ENCODE measurements around the gene NF1. TPM values are rescaled to one million over a fixed set of nuclear protein-coding genes. Genes with fewer than 3 reads are reported as not detected.

Gene NF1
- total RNA-seq, 1 experiment from 2014 or later, result 35.4 TPM

DNA sequence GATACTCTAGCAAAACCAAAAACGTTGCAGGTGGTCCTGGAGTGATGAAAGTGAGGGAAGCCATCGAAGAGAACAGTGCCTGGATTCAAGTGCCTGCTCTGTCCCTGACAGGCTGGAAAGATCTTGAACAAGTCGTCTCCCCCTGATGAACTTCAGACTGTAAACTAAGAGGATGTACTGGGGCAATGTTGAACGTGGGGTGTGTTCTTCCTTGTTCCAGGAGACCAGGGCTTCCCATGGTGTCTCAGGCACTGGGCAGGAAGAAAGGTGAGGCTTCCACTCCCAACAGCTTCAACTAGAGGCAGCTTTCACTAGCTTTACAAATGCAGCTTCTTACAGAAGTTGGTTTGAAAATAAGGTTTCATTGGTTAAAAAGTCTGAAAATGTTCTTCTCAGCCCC is 21.4 kb upstream of the NF1 start:
- no peaks in the 10 kb centered on the region for H3K9me3 Mint-ChIP-seq
- H3K4me1 Mint-ChIP-seq, result peaks cover 44% of the 10 kb centered on the region
- H3K36me3 Mint-ChIP-seq, result no peaks in the 10 kb centered on the region
- ATAC-seq, result no peak
- H3K27me3 Mint-ChIP-seq (ENCODE audit: low read depth), result no peaks in the 10 kb centered on the region; the same call in 1 of the 2 replicates
- CTCF ChIA-PET, result interaction anchor here (3.5 kb wide), 1 partner anchor 12 kb away, joined by 13 read pairs; no protein-coding TSS in a partner anchor
- no peak for DNase-seq (ENCODE audit: low spot score)
- H3K27ac Mint-ChIP-seq, result no peak overlapping the region
- no peak overlapping the region for H3K4me3 Mint-ChIP-seq
- TF ChIP-seq, protein P1, sequence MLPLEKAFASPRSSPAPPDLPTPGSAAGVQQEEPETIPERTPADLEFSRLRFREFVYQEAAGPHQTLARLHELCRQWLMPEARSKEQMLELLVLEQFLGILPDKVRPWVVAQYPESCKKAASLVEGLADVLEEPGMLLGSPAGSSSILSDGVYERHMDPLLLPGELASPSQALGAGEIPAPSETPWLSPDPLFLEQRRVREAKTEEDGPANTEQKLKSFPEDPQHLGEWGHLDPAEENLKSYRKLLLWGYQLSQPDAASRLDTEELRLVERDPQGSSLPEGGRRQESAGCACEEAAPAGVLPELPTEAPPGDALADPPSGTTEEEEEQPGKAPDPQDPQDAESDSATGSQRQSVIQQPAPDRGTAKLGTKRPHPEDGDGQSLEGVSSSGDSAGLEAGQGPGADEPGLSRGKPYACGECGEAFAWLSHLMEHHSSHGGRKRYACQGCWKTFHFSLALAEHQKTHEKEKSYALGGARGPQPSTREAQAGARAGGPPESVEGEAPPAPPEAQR (CRISPR knock-in tag; IDR thresholded peaks at IDR 0.05), result no peak
- TF ChIP-seq NR2C2 (CRISPR knock-in tag; IDR thresholded peaks at IDR 0.05), result no peak
- TF ChIP-seq, protein P2, sequence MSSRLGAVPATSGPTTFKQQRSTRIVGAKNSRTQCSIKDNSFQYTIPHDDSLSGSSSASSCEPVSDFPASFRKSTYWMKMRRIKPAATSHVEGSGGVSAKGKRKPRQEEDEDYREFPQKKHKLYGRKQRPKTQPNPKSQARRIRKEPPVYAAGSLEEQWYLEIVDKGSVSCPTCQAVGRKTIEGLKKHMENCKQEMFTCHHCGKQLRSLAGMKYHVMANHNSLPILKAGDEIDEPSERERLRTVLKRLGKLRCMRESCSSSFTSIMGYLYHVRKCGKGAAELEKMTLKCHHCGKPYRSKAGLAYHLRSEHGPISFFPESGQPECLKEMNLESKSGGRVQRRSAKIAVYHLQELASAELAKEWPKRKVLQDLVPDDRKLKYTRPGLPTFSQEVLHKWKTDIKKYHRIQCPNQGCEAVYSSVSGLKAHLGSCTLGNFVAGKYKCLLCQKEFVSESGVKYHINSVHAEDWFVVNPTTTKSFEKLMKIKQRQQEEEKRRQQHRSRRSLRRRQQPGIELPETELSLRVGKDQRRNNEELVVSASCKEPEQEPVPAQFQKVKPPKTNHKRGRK (CRISPR knock-in tag; IDR thresholded peaks at IDR 0.05; ENCODE audit: borderline replicate concordance), result no peak
- TF ChIP-seq, protein P3, sequence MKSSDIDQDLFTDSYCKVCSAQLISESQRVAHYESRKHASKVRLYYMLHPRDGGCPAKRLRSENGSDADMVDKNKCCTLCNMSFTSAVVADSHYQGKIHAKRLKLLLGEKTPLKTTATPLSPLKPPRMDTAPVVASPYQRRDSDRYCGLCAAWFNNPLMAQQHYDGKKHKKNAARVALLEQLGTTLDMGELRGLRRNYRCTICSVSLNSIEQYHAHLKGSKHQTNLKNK (CRISPR knock-in tag; IDR thresholded peaks at IDR 0.05), result no peak
- no peak for TF ChIP-seq ZNF423 (CRISPR knock-in tag; IDR thresholded peaks at IDR 0.05)
- TF ChIP-seq, protein P4, sequence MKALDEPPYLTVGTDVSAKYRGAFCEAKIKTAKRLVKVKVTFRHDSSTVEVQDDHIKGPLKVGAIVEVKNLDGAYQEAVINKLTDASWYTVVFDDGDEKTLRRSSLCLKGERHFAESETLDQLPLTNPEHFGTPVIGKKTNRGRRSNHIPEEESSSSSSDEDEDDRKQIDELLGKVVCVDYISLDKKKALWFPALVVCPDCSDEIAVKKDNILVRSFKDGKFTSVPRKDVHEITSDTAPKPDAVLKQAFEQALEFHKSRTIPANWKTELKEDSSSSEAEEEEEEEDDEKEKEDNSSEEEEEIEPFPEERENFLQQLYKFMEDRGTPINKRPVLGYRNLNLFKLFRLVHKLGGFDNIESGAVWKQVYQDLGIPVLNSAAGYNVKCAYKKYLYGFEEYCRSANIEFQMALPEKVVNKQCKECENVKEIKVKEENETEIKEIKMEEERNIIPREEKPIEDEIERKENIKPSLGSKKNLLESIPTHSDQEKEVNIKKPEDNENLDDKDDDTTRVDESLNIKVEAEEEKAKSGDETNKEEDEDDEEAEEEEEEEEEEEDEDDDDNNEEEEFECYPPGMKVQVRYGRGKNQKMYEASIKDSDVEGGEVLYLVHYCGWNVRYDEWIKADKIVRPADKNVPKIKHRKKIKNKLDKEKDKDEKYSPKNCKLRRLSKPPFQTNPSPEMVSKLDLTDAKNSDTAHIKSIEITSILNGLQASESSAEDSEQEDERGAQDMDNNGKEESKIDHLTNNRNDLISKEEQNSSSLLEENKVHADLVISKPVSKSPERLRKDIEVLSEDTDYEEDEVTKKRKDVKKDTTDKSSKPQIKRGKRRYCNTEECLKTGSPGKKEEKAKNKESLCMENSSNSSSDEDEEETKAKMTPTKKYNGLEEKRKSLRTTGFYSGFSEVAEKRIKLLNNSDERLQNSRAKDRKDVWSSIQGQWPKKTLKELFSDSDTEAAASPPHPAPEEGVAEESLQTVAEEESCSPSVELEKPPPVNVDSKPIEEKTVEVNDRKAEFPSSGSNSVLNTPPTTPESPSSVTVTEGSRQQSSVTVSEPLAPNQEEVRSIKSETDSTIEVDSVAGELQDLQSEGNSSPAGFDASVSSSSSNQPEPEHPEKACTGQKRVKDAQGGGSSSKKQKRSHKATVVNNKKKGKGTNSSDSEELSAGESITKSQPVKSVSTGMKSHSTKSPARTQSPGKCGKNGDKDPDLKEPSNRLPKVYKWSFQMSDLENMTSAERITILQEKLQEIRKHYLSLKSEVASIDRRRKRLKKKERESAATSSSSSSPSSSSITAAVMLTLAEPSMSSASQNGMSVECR (CRISPR knock-in tag; IDR thresholded peaks at IDR 0.05; ENCODE audit: borderline replicate concordance), result no peak
- no peak for TF ChIP-seq ZNF317 (CRISPR knock-in tag; IDR thresholded peaks at IDR 0.05; ENCODE audit: borderline replicate concordance, low read depth)
- TF ChIP-seq EMX1 (CRISPR knock-in tag; IDR thresholded peaks at IDR 0.05), result no peak
- TF ChIP-seq, protein P5, sequence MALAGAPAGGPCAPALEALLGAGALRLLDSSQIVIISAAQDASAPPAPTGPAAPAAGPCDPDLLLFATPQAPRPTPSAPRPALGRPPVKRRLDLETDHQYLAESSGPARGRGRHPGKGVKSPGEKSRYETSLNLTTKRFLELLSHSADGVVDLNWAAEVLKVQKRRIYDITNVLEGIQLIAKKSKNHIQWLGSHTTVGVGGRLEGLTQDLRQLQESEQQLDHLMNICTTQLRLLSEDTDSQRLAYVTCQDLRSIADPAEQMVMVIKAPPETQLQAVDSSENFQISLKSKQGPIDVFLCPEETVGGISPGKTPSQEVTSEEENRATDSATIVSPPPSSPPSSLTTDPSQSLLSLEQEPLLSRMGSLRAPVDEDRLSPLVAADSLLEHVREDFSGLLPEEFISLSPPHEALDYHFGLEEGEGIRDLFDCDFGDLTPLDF (CRISPR knock-in tag; IDR thresholded peaks at IDR 0.05), result no peak
- TF ChIP-seq JUN (CRISPR knock-in tag; IDR thresholded peaks at IDR 0.05), result no peak
- no peak for TF ChIP-seq SMAD4 (CRISPR knock-in tag; IDR thresholded peaks at IDR 0.05)
- TF ChIP-seq PRRX2 (CRISPR knock-in tag; IDR thresholded peaks at IDR 0.05), result no peak
- TF ChIP-seq, protein P6, sequence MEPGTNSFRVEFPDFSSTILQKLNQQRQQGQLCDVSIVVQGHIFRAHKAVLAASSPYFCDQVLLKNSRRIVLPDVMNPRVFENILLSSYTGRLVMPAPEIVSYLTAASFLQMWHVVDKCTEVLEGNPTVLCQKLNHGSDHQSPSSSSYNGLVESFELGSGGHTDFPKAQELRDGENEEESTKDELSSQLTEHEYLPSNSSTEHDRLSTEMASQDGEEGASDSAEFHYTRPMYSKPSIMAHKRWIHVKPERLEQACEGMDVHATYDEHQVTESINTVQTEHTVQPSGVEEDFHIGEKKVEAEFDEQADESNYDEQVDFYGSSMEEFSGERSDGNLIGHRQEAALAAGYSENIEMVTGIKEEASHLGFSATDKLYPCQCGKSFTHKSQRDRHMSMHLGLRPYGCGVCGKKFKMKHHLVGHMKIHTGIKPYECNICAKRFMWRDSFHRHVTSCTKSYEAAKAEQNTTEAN (CRISPR knock-in tag; IDR thresholded peaks at IDR 0.05), result no peak
- TF ChIP-seq, protein P7, sequence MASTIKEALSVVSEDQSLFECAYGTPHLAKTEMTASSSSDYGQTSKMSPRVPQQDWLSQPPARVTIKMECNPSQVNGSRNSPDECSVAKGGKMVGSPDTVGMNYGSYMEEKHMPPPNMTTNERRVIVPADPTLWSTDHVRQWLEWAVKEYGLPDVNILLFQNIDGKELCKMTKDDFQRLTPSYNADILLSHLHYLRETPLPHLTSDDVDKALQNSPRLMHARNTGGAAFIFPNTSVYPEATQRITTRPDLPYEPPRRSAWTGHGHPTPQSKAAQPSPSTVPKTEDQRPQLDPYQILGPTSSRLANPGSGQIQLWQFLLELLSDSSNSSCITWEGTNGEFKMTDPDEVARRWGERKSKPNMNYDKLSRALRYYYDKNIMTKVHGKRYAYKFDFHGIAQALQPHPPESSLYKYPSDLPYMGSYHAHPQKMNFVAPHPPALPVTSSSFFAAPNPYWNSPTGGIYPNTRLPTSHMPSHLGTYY (CRISPR knock-in tag; IDR thresholded peaks at IDR 0.05), result no peak
- TF ChIP-seq, protein P8, sequence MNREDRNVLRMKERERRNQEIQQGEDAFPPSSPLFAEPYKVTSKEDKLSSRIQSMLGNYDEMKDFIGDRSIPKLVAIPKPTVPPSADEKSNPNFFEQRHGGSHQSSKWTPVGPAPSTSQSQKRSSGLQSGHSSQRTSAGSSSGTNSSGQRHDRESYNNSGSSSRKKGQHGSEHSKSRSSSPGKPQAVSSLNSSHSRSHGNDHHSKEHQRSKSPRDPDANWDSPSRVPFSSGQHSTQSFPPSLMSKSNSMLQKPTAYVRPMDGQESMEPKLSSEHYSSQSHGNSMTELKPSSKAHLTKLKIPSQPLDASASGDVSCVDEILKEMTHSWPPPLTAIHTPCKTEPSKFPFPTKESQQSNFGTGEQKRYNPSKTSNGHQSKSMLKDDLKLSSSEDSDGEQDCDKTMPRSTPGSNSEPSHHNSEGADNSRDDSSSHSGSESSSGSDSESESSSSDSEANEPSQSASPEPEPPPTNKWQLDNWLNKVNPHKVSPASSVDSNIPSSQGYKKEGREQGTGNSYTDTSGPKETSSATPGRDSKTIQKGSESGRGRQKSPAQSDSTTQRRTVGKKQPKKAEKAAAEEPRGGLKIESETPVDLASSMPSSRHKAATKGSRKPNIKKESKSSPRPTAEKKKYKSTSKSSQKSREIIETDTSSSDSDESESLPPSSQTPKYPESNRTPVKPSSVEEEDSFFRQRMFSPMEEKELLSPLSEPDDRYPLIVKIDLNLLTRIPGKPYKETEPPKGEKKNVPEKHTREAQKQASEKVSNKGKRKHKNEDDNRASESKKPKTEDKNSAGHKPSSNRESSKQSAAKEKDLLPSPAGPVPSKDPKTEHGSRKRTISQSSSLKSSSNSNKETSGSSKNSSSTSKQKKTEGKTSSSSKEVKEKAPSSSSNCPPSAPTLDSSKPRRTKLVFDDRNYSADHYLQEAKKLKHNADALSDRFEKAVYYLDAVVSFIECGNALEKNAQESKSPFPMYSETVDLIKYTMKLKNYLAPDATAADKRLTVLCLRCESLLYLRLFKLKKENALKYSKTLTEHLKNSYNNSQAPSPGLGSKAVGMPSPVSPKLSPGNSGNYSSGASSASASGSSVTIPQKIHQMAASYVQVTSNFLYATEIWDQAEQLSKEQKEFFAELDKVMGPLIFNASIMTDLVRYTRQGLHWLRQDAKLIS (CRISPR knock-in tag; IDR thresholded peaks at IDR 0.05; ENCODE audit: borderline replicate concordance), result no peak
- TF ChIP-seq, protein P9, sequence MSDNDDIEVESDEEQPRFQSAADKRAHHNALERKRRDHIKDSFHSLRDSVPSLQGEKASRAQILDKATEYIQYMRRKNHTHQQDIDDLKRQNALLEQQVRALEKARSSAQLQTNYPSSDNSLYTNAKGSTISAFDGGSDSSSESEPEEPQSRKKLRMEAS (CRISPR knock-in tag; IDR thresholded peaks at IDR 0.05), result no peak
- TF ChIP-seq GTF2I (CRISPR knock-in tag; conservative IDR thresholded peaks at IDR 0.05), result no peak
- no peak for TF ChIP-seq MYBL2 (CRISPR knock-in tag; IDR thresholded peaks at IDR 0.05)
- no peak for TF ChIP-seq ZNF121 (CRISPR knock-in tag; IDR thresholded peaks at IDR 0.05)
- POLR2A ChIA-PET, result no interaction called here
